NCI-H82 (cell line): ENCODE data around the gene USHBP1.
"Not testable (repeated sequence)": the region's sequence is repeated elsewhere in the genome, so short reads cannot be mapped to it uniquely, and the experiment has no call there.

ENCODE experiments used
- DNase-seq: peaks from one replicate; lab custom pipeline; 2025; lab: John Stamatoyannopoulos, UW

The USHBP1 gene

GRCh38 chr19:17296273-17296672 lies 31.7 kb upstream of the USHBP1 start:
- DNase-seq, result peak; percentile 42

- not testable (repeated sequence) for DNase-seq
Measured at GRCh38 chr19:17295551-17295950, 31.0 kb upstream of the USHBP1 start.

GRCh38 chr19:17294051-17294891 lies 29.7 kb upstream of the USHBP1 start:
- peak; percentile 70 for DNase-seq

- DNase-seq, result no peak
Measured at GRCh38 chr19:17293605-17294004, 29.1 kb upstream of the USHBP1 start.

- DNase-seq, result peak; percentile 97
Measured at GRCh38 chr19:17292301-17293074, 27.9 kb upstream of the USHBP1 start.

GRCh38 chr19:17289489-17289888 lies 24.9 kb upstream of the USHBP1 start:
- peak; percentile 96 for DNase-seq

- no peak for DNase-seq
Measured at GRCh38 chr19:17286752-17287151, 22.2 kb upstream of the USHBP1 start.

GRCh38 chr19:17286263-17286662 lies 21.7 kb upstream of the USHBP1 start:
- no peak for DNase-seq

GRCh38 chr19:17285415-17286135 lies 21.0 kb upstream of the USHBP1 start:
- DNase-seq, result no peak

- DNase-seq, result no peak
Measured at GRCh38 chr19:17283504-17283996, 19.0 kb upstream of the USHBP1 start.

- DNase-seq, result peak; percentile 98
Measured at GRCh38 chr19:17282488-17283125, 18.1 kb upstream of the USHBP1 start.

- DNase-seq, result peak; percentile 81
Measured at GRCh38 chr19:17281391-17282304, 17.1 kb upstream of the USHBP1 start, which contains the start of gene ANKLE1. Gene ANKLE1, plus strand, starts transcription at chr19:17281901. Its CDS starts 20 bp downstream, at chr19:17281921.

GRCh38 chr19:17279436-17279835 lies 14.9 kb upstream of the USHBP1 start:
- no peak for DNase-seq

GRCh38 chr19:17275441-17276175 lies 11.1 kb upstream of the USHBP1 start:
- no peak for DNase-seq

GRCh38 chr19:17274892-17275291 lies 10.3 kb upstream of the USHBP1 start:
- not testable (repeated sequence) for DNase-seq

- DNase-seq, result no peak
Measured at GRCh38 chr19:17268754-17269153, 4.2 kb upstream of the USHBP1 start.

- DNase-seq, result peak; percentile 100
Measured at GRCh38 chr19:17266975-17267788, 2.6 kb upstream of the USHBP1 start, which contains the start of gene BABAM1. Gene BABAM1, plus strand, starts transcription at chr19:17267443. Its CDS starts 1,364 bp downstream, at chr19:17268807.

- DNase-seq, result no peak
Measured at GRCh38 chr19:17266589-17266974, 2.0 kb upstream of the USHBP1 start.

GRCh38 chr19:17266026-17266425 lies 1.5 kb upstream of the USHBP1 start:
- no peak for DNase-seq
